ENCODE results near the gene ARHGAP26. TPM values are rescaled to one million over a fixed set of nuclear protein-coding genes. Genes with fewer than 3 reads are reported as not detected.
A peak's percentile ranks its signal among the peaks of the same experiment; 100 is the strongest.
"Not testable (repeated sequence)": the region's sequence is repeated elsewhere in the genome, so short reads cannot be mapped to it uniquely, and the experiment has no call there.

The ARHGAP26 gene
- polyA plus RNA-seq, 1 donor from 2014 or later: 1.6 TPM

- Mint-ChIP-seq H3K36me3 (peaks cover 7% of the 10 kb centered on the region), H3K27me3 (no peaks in the 10 kb centered on the region), H3K27ac (peak overlapping the region in 1 of 3 donors; percentile 25)
Observed at GRCh38 chr5:143101725-143102386, 331.7 kb downstream of the ARHGAP26 start.

GRCh38 chr5:143102411-143102810, 332.2 kb downstream of the ARHGAP26 start:
- Mint-ChIP-seq H3K4me1 (peaks cover 2 to 12% (median 9%) of the 10 kb centered on the region in 3 donors), H3K9me3 (no peaks in the 10 kb centered on the region), H3K27ac (no peak overlapping the region), H3K36me3 (peaks cover 7% of the 10 kb centered on the region), H3K27me3 (no peaks in the 10 kb centered on the region), H3K4me3 (no peak overlapping the region)

More at GRCh38 chr5:143101725-143102386, 331.7 kb downstream of the ARHGAP26 start:
- no peak overlapping the region for H3K4me3 Mint-ChIP-seq
- H3K9me3 Mint-ChIP-seq: no peaks in the 10 kb centered on the region
- H3K4me1 Mint-ChIP-seq: peaks cover 2 to 12% (median 9%) of the 10 kb centered on the region in 3 donors

DNA sequence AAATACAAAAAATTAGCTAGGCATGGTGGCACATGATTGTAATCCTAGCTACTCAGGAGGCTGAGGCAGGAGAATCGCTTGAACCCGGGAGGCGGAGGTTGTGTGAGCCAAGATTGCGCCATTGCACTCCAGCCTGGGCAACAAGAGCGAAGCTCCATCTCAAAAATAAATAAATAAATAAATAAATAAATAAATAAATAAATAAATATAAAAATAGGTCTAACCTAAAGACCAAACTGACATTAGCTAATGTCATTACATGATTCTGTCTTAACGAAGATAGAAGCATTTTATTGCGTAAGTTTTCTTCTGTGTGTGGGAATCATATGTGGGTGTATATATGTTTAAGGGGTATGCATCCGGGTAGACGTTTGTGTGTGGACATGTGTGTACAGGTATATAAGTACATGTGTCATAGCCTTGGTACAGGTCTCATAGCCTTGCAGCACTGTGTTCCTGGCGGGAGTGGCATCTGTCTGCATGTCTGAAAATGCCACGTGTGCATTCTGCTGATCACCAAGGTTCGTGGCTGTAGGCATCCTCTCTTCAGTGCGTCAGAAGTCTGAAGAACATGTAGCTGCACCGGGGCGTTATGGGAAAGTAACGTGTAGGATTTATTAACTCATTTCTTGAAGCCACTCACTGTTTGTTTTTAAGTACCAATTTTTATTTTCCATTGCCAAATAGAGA, 335.2 kb downstream of the ARHGAP26 start:
- Mint-ChIP-seq H3K27me3 (no peaks in the 10 kb centered on the region), H3K27ac (no peak overlapping the region), H3K4me1 (peaks cover 2 to 12% (median 9%) of the 10 kb centered on the region in 3 donors), H3K36me3 (peaks cover 10% of the 10 kb centered on the region), H3K4me3 (no peak overlapping the region), H3K9me3 (no peaks in the 10 kb centered on the region)

- Mint-ChIP-seq H3K27ac (no peak overlapping the region), H3K4me1 (peaks cover 0 to 9% (median 4%) of the 10 kb centered on the region in 3 donors), H3K4me3 (no peak overlapping the region), H3K36me3 (peaks cover 10% of the 10 kb centered on the region), H3K27me3 (no peaks in the 10 kb centered on the region), H3K9me3 (no peaks in the 10 kb centered on the region)
Observed at GRCh38 chr5:143106174-143106573, 336.0 kb downstream of the ARHGAP26 start.

GRCh38 chr5:143108498-143109128, 338.4 kb downstream of the ARHGAP26 start:
- Mint-ChIP-seq H3K36me3 (peaks cover 3% of the 10 kb centered on the region), H3K27me3 (no peaks in the 10 kb centered on the region)

DNA sequence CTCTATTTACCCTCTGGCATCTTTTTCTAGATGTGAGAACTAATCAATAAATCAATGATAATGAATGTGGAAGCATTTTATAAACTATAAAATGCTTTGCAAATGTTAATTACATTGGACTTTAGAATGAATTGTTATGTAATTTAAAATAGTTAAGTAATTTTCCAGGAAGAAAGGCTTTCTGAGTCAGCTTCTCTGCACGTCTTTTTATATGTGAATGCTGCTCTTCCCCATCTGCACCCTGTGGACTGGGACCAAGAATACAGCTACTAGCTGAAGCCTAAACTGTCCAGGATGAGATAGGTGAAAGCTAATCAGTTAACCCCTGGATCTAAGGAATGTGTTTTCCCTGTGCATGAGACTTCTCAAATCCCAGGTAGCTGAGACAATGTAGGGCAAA, 340.4 kb downstream of the ARHGAP26 start:
- Mint-ChIP-seq H3K4me1 (peaks cover 6 to 12% (median 10%) of the 10 kb centered on the region in 3 donors), H3K36me3 (peaks cover 3% of the 10 kb centered on the region), H3K9me3 (no peaks in the 10 kb centered on the region), H3K4me3 (no peak overlapping the region), H3K27ac (no peak overlapping the region), H3K27me3 (no peaks in the 10 kb centered on the region)

More at GRCh38 chr5:143108498-143109128, 338.4 kb downstream of the ARHGAP26 start:
- Mint-ChIP-seq H3K4me3 (no peak overlapping the region), H3K9me3 (no peaks in the 10 kb centered on the region), H3K27ac (no peak overlapping the region), H3K4me1 (peaks cover 4 to 9% (median 6%) of the 10 kb centered on the region in 3 donors)

DNA sequence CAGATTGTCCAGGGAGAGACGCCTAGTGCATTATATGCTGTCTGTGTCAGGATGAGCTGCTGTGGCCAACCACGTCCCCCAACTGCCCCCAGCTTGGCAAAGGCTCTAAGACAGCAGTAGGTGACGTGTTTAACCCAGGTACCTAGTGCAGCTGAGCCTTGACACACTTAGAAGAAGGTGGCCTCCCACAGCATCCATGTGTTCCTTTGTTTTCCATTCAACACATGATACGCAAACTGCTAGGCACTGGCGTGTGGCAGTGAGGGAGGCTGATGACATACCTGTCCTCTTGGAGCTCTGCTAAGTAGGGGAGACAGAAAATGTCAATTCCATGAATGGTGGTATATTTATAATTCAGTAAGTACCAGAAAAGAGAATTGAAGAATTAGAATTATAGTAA, 341.6 kb downstream of the ARHGAP26 start:
- no peak overlapping the region for H3K27ac Mint-ChIP-seq
- H3K27me3 Mint-ChIP-seq: no peaks in the 10 kb centered on the region
- peaks cover 3% of the 10 kb centered on the region for H3K36me3 Mint-ChIP-seq
- H3K9me3 Mint-ChIP-seq: no peaks in the 10 kb centered on the region
- no peak overlapping the region for H3K4me3 Mint-ChIP-seq
- peaks cover 6 to 10% (median 8%) of the 10 kb centered on the region in 3 donors for H3K4me1 Mint-ChIP-seq

- peak overlapping the region in 1 of 4 donors; percentile 39 for H3K4me3 Mint-ChIP-seq
- peaks cover 5% of the 10 kb centered on the region for H3K36me3 Mint-ChIP-seq
- H3K27me3 Mint-ChIP-seq: no peaks in the 10 kb centered on the region
- H3K4me1 Mint-ChIP-seq: peaks cover 8 to 10% (median 10%) of the 10 kb centered on the region in 3 donors
- no peak overlapping the region for H3K27ac Mint-ChIP-seq
- no peaks in the 10 kb centered on the region for H3K9me3 Mint-ChIP-seq
Observed at GRCh38 chr5:143113461-143113860, 343.3 kb downstream of the ARHGAP26 start.

DNA sequence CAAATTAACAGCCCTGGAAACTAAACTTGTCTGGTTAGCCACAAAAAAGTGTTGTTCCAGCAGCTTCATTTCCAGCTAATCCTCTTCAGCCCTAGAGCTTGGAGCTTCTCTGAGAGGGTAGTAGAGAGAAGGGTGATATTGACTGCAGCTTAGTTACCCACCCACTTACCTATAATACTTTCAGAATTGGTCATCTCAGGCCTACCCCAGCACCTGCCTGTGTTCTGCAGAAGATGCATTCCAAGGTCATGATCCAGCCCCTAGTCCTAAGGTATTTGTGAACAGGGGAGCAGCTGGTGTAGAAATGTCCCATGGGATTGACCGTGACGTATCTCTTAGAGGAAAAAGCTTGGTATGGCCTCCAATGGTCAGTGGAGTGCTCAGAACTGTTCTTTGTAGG, 344.3 kb downstream of the ARHGAP26 start:
- Mint-ChIP-seq H3K4me1 (peaks cover 8 to 17% (median 10%) of the 10 kb centered on the region in 3 donors), H3K4me3 (no peak overlapping the region), H3K27ac (no peak overlapping the region), H3K9me3 (no peaks in the 10 kb centered on the region), H3K36me3 (peaks cover 5% of the 10 kb centered on the region), H3K27me3 (no peaks in the 10 kb centered on the region)

DNA sequence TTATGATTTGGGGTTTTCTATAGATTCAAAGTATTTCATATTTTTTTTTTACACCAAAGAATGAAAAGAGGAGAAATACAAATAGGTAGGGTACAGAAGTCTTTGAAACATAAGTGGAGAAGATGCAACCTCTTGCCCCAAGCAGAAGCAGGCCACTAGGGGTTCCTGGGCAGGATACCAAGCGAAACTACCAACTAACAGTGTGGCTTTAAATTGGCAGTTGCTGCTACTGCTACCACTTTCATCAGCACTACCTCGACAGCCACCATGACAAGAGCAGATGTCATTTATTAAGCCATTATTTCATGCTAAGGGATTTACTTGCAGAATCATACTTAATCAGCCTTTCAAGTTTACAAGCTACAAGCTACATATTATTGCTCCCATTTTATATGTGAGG, 345.2 kb downstream of the ARHGAP26 start:
- Mint-ChIP-seq H3K27me3 (no peaks in the 10 kb centered on the region), H3K36me3 (peaks cover 2% of the 10 kb centered on the region), H3K4me3 (no peak overlapping the region), H3K9me3 (no peaks in the 10 kb centered on the region), H3K27ac (no peak overlapping the region), H3K4me1 (peaks cover 8 to 18% (median 10%) of the 10 kb centered on the region in 3 donors)

GRCh38 chr5:143116814-143117213, 346.6 kb downstream of the ARHGAP26 start:
- Mint-ChIP-seq H3K36me3 (peaks cover 2% of the 10 kb centered on the region), H3K4me1 (peaks cover 8 to 18% (median 10%) of the 10 kb centered on the region in 3 donors), H3K27me3 (no peaks in the 10 kb centered on the region), H3K9me3 (peaks cover 0 to 2% (median 0%) of the 10 kb centered on the region in 3 donors), H3K27ac (no peak overlapping the region), H3K4me3 (no peak overlapping the region)

- peaks cover 0 to 2% (median 0%) of the 10 kb centered on the region in 3 donors for H3K9me3 Mint-ChIP-seq
- peaks cover 5% of the 10 kb centered on the region for H3K36me3 Mint-ChIP-seq
- H3K27me3 Mint-ChIP-seq: no peaks in the 10 kb centered on the region
- H3K27ac Mint-ChIP-seq: no peak overlapping the region
- H3K4me1 Mint-ChIP-seq: peaks cover 8 to 18% (median 9%) of the 10 kb centered on the region in 3 donors
- H3K4me3 Mint-ChIP-seq: no peak overlapping the region
Observed at GRCh38 chr5:143117821-143118220, 347.6 kb downstream of the ARHGAP26 start.

GRCh38 chr5:143118222-143118621, 348.0 kb downstream of the ARHGAP26 start:
- peak overlapping the region in 2 of 3 donors; percentile 11 to 54 for H3K27ac Mint-ChIP-seq
- peaks cover 0 to 2% (median 0%) of the 10 kb centered on the region in 3 donors for H3K9me3 Mint-ChIP-seq
- peaks cover 7 to 18% (median 8%) of the 10 kb centered on the region in 3 donors for H3K4me1 Mint-ChIP-seq
- no peaks in the 10 kb centered on the region for H3K27me3 Mint-ChIP-seq
- H3K36me3 Mint-ChIP-seq: peaks cover 5% of the 10 kb centered on the region
- peak overlapping the region in 2 of 4 donors; percentile 28 to 70 for H3K4me3 Mint-ChIP-seq

DNA sequence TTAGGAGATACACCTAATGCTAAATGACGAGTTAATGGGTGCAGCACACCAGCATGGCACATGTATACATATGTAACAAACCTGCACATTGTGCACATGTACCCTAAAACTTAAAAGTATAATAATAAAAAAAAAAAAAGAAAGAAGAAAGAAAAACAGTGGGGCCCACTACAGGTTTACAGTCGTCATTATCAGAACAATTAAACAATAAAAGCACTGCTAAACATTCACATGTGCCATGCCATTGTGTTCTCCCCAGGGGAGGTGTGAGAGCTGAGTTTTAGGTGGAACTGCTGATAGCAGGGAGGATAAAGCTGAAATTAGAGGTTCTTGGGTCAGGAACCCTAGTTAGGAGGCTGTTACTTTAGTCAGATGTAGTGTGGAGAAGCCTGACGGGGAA, 348.6 kb downstream of the ARHGAP26 start:
- peaks cover 1 to 14% (median 2%) of the 10 kb centered on the region in 3 donors for H3K4me1 Mint-ChIP-seq
- H3K27me3 Mint-ChIP-seq, H3K27ac Mint-ChIP-seq: not testable (repeated sequence)

DNA sequence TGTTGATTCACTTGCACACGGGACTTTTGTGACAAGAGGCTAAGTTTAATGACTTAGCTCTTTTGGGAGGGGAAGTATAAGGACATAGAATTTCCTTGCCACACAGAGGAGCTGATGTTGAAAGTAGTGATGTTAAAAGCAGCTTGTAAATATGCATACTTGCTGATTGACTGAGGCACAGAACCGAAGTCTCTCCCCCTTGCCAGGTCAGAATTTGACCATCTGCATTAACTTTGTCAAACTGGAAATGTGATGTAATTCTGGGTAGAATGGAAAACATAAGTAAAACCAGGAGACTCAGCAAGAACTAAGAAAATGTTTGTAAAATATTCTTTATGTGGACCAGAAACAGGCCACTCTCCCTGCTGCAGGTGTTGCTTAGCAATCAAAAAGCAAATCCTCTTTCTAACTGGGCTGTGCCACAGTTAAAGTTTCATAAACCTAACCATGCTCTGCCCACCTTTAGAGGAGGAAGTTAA, 349.2 kb downstream of the ARHGAP26 start:
- H3K27ac Mint-ChIP-seq: no peak overlapping the region
- H3K36me3 Mint-ChIP-seq: peaks cover 5% of the 10 kb centered on the region
- peaks cover 0 to 2% (median 0%) of the 10 kb centered on the region in 3 donors for H3K9me3 Mint-ChIP-seq

More for the DNA sequence above, 348.6 kb downstream of the ARHGAP26 start:
- H3K4me3 Mint-ChIP-seq, H3K9me3 Mint-ChIP-seq, H3K36me3 Mint-ChIP-seq: not testable (repeated sequence)

More for the DNA sequence above, 349.2 kb downstream of the ARHGAP26 start:
- H3K4me1 Mint-ChIP-seq: peaks cover 0 to 12% (median 0%) of the 10 kb centered on the region in 3 donors
- no peaks in the 10 kb centered on the region for H3K27me3 Mint-ChIP-seq
- H3K4me3 Mint-ChIP-seq: no peak overlapping the region

All from IgD-negative memory B cell (primary cell).